GM23338 (cell line): Measurements from ENCODE around the gene USP21.

Experiments used
- CREB1 ChIP-seq: fragments of 250-450 bp; sonication (Bioruptor Pico); IDR thresholded peaks from 2 replicates; pipeline ENCODE4 v1.5.0; 2020; ENCODE audit warnings: low read depth, mild to moderate bottlenecking, moderate library complexity
- CTCF ChIP-seq, 2 experiments: fragments of 200-600 bp in 1 of 2; sonication (generic) in 1 of 2; conservative IDR thresholded peaks; 2 replicates each; pipeline versions ENCODE4 v1.5.1 to v1.6.1; 2016 to 2017; ENCODE audit warnings: antibody characterized with exemption in 2 of 2, low read depth in 2 of 2, mild to moderate bottlenecking in 2 of 2, moderate library complexity in 1 of 2
- ETS1 ChIP-seq: IDR thresholded peaks from 2 replicates; pipeline ENCODE4 v1.6.1; 2016; ENCODE audit warnings: antibody characterized with exemption
- EZH2 ChIP-seq: fragments of 200-600 bp; sonication (generic); IDR thresholded peaks from one replicate; pipeline ENCODE4 v1.8.0; 2017; ENCODE audit warnings: antibody characterized with exemption, mild to moderate bottlenecking, low read depth; ENCODE audit not compliant: unreplicated experiment
- EZH2phosphoT487 ChIP-seq: fragments of 200-600 bp; sonication (generic); IDR thresholded peaks from one replicate; pipeline ENCODE4 v1.8.1; 2018; ENCODE audit warnings: antibody characterized with exemption; ENCODE audit not compliant: unreplicated experiment
- JUNB ChIP-seq: IDR thresholded peaks from one replicate; pipeline ENCODE4 v1.6.1; 2016; ENCODE audit warnings: antibody characterized with exemption; ENCODE audit not compliant: unreplicated experiment
- NANOG ChIP-seq: IDR thresholded peaks from 2 replicates; pipeline ENCODE4 v1.6.1; 2016; ENCODE audit warnings: antibody characterized with exemption, borderline replicate concordance
- POLR2AphosphoS5 ChIP-seq: IDR thresholded peaks from 2 replicates; pipeline ENCODE4 v1.6.1; 2016; ENCODE audit warnings: antibody characterized with exemption, low read depth
- REST ChIP-seq: IDR thresholded peaks from one replicate; pipeline ENCODE4 v1.6.1; 2018; ENCODE audit warnings: antibody characterized with exemption; ENCODE audit not compliant: unreplicated experiment
- STAT1 ChIP-seq: IDR thresholded peaks from one replicate; pipeline ENCODE4 v1.6.1; 2016; ENCODE audit warnings: antibody characterized with exemption; ENCODE audit not compliant: unreplicated experiment
- ZNF331 ChIP-seq: fragments of 250-450 bp; sonication (Bioruptor Pico); IDR thresholded peaks from 2 replicates; pipeline ENCODE4 v1.5.0; 2020; ENCODE audit warnings: low read depth, mild to moderate bottlenecking, moderate library complexity

GRCh38 chr1:161128591-161129420 is 30.5 kb upstream of the USP21 start:
- TF ChIP-seq ETS1: no peak
- TF ChIP-seq CTCF (conservative IDR thresholded peaks at IDR 0.05; ENCODE audit: low read depth in 2 of 2): no peak
- TF ChIP-seq POLR2AphosphoS5: no peak
- TF ChIP-seq EZH2: no peak
- no peak for TF ChIP-seq ZNF331
- no peak for TF ChIP-seq EZH2phosphoT487
- TF ChIP-seq NANOG: no peak
- no peak for TF ChIP-seq JUNB
- TF ChIP-seq REST: no peak
- TF ChIP-seq CREB1 (CRISPR knock-in tag): no peak
- TF ChIP-seq STAT1: no peak
